HG03442 (cell line): Measurements from ENCODE around the gene CLDN17.

Experiments
- ATAC-seq: cut with Tn5 transposase; IDR thresholded peaks from one replicate; pipeline ENCODE4 v1.9.1; 2021; ENCODE audit warnings: mild to moderate bottlenecking, moderate library complexity; ENCODE audit not compliant: unreplicated experiment

Gene CLDN17

DNA sequence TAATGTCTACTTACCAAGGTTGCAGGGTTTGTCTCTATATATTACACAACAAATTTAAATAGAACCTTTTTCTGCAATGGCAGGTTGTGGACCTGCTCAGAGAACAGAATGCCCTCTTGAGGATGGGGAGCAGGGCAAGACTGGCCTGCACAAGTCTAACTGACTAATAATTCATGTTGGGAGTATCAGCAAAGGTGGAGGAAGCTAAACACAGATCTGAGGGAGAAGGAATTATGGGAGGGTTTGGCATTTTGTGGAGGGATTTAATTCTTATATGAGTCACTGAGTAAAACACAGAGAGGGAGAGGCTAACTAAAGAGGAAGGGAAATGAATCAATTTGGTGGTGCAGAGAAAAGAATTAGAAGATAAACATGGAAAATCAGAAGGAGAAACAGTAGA, 40.0 kb downstream of the CLDN17 start:
- ATAC-seq, result no peak

DNA sequence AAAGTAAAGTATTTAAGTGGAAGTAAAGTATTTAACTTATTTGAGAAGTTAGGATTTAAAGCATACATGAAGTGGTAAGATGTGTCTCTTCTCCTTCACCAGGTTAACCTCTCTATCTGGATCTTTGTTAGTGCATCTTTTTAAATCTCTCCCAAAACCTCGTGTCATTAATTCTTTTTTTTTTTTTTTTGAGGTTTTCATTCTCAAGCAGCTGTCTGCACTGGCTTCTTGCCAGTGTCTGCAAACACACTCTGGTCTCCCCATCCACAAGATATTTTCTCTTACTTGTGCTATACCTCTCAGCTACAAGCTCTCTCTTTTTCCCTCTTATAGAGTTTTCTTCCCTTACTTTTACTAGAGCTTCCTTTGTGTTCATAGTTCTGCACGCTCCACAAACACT, 49.0 kb downstream of the CLDN17 start:
- no peak for ATAC-seq

DNA sequence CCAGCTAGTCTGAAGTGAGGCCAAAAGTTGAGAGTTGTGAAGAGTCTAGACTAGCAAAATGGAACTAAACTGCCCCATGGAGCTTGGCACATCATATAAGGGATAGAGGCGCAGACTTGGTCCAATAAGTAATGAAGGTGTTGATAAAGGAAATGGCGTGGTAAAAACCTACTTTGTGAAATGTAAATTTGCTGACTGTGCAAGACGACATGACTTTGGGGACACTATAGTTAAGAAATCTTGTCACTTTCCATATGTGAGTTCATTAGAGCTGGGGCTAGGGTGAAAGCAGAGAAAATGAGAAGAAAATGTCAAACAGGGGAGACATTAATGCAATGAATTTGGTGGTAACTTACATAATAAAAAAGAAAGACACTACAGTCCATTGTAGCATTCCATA, 50.1 kb downstream of the CLDN17 start:
- no peak for ATAC-seq
